Small intestine (tissue), 7 donors: Measurements from ENCODE around the gene IFT20. TPM values are rescaled to one million over a fixed set of nuclear protein-coding genes. Genes with fewer than 3 reads are reported as not detected.
"Not testable (repeated sequence)": the region's sequence is repeated elsewhere in the genome, so short reads cannot be mapped to it uniquely, and the experiment has no call there.

ENCODE experiments used
- DNase-seq, 2 donors: peaks; one replicate each; pipeline versions ENCODE4 v3.0.0 to v3.0.0-alpha.2; 2013
- FAIRE-seq: peaks from 2 replicates; lab custom pipeline; 2012; peaks lifted over from hg19 to GRCh38; lab: Jason Lieb, UNC
- H3K27ac ChIP-seq, 3 donors: one replicate each; pipeline ENCODE4 v1.5.1; 2013; ENCODE audit warnings: low read length in 2 of 3, mild to moderate bottlenecking in 2 of 3, control low read depth in 1 of 3, inconsistent platforms in 1 of 3, low read depth in 1 of 3, moderate library complexity in 1 of 3
- H3K27me3 ChIP-seq, 3 donors: one replicate each; pipeline ENCODE4 v1.6.1; 2013; ENCODE audit warnings: low read length in 3 of 3, inconsistent platforms in 1 of 3; ENCODE audit not compliant: control insufficient read depth in 3 of 3, insufficient read depth in 3 of 3
- H3K36me3 ChIP-seq, 3 donors: one replicate each; pipeline ENCODE4 v1.6.1; 2013; ENCODE audit warnings: low read length in 3 of 3, inconsistent platforms in 1 of 3, low read depth in 1 of 3, mild to moderate bottlenecking in 1 of 3, moderate library complexity in 1 of 3; ENCODE audit not compliant: control insufficient read depth in 3 of 3, insufficient read depth in 2 of 3
- H3K4me1 ChIP-seq, 3 donors: one replicate each; pipeline ENCODE4 v1.6.1; 2013; ENCODE audit warnings: low read length in 2 of 3, inconsistent platforms in 1 of 3, low read depth in 1 of 3, mild to moderate bottlenecking in 1 of 3, moderate library complexity in 1 of 3; ENCODE audit not compliant: control insufficient read depth in 3 of 3, insufficient read depth in 2 of 3
- H3K4me3 ChIP-seq, 3 donors: one replicate each; pipeline ENCODE4 v1.5.1; 2013; ENCODE audit warnings: low read length in 3 of 3, control low read depth in 1 of 3, inconsistent platforms in 1 of 3, low read depth in 1 of 3, mild to moderate bottlenecking in 1 of 3, moderate library complexity in 1 of 3
- H3K9me3 ChIP-seq, 2 donors: one replicate each; pipeline ENCODE4 v1.6.1; 2013; ENCODE audit warnings: low read depth in 1 of 2, low read length in 1 of 2; ENCODE audit not compliant: control insufficient read depth in 2 of 2, insufficient read depth in 1 of 2
- WGBS, 3 donors: extraction: QIAGEN DNeasy Blood & Tissue Kit; methylation state at CpG; one replicate each; pipeline ENCODE4 v1.1.7; 2013; 5-methylcytosine and 5-hydroxymethylcytosine counted together
- polyA plus RNA-seq, 4 donors: library from polyadenylated mRNA; stranded (reverse) in 3 of 4; unstranded in 1 of 4; fragments of 200-250 nt in 3 of 4; fragments of 120-200 nt in 1 of 4; gene quantifications; one replicate each; pipeline versions ENCODE4 v1.2.1 to v1.2.3, GENCODE V29; 2013
- donor health status: healthy with polysubstance abuse.
- donor health status: control.
- donor health status: control.
- donor health status: Bipolar disorder and iron deficiency.
- donor health status: healthy.

IFT20 gene
- polyA plus RNA-seq, 4 donors, result 39.3 to 135 (median 78.6) TPM

DNA sequence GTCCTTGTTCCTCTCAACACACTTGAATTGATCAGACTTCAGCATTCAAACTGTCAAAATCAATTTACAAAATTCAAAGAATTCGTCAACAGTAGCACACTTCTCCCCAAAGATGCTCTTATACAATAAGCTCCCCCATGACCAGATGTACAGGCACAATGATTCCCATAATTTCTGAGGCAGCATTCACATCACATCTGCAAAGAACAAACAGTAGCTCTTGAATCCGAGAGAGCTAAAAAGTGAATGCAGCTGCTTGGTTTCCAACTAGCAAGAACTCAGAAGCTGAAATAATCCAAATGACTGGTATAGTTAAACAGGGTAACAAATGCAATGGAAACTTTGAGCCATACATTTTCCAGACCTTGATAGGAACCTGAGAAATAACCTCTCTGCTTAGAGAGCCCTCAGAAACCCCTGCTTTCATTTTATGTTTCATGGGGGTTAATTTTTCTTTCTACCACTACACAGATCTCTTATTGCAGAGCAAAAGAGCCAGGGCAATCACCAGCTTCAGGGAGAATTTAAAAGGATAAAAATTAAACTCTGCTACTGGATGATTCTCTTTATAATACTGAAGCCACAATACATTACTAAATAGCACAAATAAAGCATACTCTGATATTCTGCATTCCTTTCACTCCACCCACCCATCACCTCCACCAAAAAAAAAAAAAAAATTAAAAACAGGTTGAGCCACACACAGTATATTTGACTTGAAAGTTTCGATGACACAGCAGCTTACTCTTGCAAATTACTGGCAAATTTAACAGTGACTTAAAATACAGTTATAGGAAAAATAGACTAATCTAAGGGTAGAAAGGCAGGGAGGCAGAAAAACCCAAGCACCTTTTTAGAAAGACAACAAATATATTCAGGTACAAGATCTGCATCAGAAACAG is 39.3 kb downstream of the IFT20 start:
- no peaks in the 10 kb centered on the region for H3K27me3 ChIP-seq
- H3K36me3 ChIP-seq, result no peaks in the 10 kb centered on the region
- no peaks in the 10 kb centered on the region for H3K4me1 ChIP-seq
- no peak overlapping the region for H3K4me3 ChIP-seq
- WGBS, 3 donors, result 65 to 77% (median 67%) methylated on average over 3 of the region's 3 CpGs
- FAIRE-seq, result no peak
- no peaks in the 10 kb centered on the region for H3K9me3 ChIP-seq
- DNase-seq, result no peak
- no peak overlapping the region for H3K27ac ChIP-seq

DNA sequence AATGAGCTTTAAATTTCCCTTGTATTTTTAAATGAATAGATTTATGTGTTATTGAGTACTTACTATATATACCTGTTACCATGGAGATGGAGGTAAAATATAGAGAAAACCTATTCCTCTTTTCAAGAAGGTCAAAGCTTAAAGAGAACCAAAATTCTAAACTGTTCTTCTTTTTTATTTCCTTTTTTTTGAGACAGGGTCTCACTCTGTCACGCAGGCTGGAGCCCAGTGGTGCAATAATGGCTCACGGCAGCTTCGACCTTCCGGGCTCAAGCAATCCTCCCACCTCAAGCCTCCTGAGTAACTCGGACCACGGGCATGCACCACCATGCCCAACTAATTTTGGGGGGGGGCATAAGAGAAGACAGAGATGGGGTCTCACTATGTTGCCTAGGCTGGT is 41.3 kb downstream of the IFT20 start:
- Histone ChIP-seq H3K4me1 (no peaks in the 10 kb centered on the region), H3K4me3 (no peak overlapping the region), H3K36me3 (no peaks in the 10 kb centered on the region), H3K27ac (no peak overlapping the region), H3K9me3 (no peaks in the 10 kb centered on the region), H3K27me3 (no peaks in the 10 kb centered on the region)
- FAIRE-seq, result no peak
- WGBS, 3 donors, result 83 to 96% (median 84%) methylated on average over 6 of the region's 6 CpGs
- no peak for DNase-seq

DNA sequence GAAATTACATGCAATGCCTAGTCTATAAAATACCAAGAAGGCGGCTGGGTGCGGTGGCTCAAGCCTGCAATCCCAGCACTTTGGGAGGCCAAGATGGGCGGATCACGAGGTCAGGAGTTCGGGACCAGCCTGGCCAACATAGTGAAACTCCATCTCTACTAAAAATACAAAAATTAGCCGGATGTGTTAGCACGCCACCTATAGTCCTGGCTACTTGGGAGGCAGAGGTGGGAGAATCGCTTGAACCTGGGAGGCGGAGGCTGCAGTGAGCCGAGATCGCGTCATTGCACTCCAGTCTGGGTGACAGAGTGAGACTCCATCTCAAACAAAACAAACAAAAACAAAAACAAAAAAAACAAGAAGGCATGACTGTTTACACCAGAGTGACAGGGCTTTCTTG is 42.4 kb downstream of the IFT20 start:
- FAIRE-seq, H3K4me3 ChIP-seq, H3K4me1 ChIP-seq, H3K9me3 ChIP-seq, H3K36me3 ChIP-seq, H3K27ac ChIP-seq, DNase-seq, H3K27me3 ChIP-seq: not testable (repeated sequence)
- WGBS, 3 donors, result 85 to 91% (median 85%) methylated on average over 12 of the region's 12 CpGs

DNA sequence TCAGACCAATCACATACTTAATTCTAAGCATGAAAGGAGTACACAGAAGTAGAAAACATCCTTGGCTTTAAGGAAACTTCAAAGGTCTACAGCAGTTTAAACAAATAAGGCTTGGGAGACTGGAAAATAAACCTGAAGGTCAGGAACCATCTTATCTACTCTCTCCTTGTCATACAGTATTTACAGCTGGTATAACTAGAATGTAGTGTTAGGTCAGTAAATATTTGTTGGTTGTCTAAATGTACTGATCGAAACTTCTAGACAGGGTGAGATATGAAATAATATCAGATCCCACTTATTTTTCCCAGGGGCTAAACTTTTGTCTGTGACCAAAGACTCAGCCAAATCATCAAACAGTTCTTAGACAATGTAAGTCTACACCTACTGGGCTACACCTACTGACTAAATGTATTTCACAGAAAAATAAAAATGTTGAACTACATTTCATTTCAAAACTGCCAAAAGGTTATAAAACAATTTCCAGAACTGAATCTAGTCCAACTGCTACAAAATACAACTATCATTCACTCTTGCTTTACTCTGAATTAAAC is 43.4 kb downstream of the IFT20 start:
- H3K4me3 ChIP-seq, result no peak overlapping the region
- no peaks in the 10 kb centered on the region for H3K9me3 ChIP-seq
- no peaks in the 10 kb centered on the region for H3K4me1 ChIP-seq
- no peaks in the 10 kb centered on the region for H3K36me3 ChIP-seq
- DNase-seq (no peak), FAIRE-seq (no peak)
- H3K27me3 ChIP-seq, result no peaks in the 10 kb centered on the region
- 22 to 61% (median 33%) methylated on average over 1 of the region's 1 CpG for WGBS, 3 donors
- no peak overlapping the region for H3K27ac ChIP-seq

DNA sequence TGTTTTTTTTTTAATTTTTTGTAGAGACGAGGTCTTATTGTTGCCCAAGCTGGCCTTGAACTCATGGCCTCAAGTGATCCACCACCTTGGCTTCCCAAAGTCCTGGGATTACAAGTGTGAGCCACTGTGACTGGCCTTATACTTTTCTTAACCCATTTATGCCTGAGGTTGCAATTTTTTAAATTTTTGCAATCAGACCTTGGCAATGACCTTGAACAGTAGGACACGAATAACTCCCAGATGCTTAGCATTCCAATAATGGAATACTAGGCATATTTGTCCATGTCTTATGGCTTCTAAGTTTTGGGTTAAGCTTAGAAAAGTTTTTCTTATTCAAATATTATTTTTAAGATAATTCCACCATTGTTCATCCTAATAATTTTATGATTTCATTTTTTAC is 44.6 kb downstream of the IFT20 start:
- H3K9me3 ChIP-seq, result no peaks in the 10 kb centered on the region
- no peaks in the 10 kb centered on the region for H3K4me1 ChIP-seq
- H3K27me3 ChIP-seq, result no peaks in the 10 kb centered on the region
- DNase-seq, result no peak
- no peak overlapping the region for H3K27ac ChIP-seq
- FAIRE-seq, result no peak
- WGBS, 3 donors, result 57 to 71% (median 69%) methylated on average over 2 of the region's 2 CpGs
- no peak overlapping the region for H3K4me3 ChIP-seq
- H3K36me3 ChIP-seq, result no peaks in the 10 kb centered on the region

DNA sequence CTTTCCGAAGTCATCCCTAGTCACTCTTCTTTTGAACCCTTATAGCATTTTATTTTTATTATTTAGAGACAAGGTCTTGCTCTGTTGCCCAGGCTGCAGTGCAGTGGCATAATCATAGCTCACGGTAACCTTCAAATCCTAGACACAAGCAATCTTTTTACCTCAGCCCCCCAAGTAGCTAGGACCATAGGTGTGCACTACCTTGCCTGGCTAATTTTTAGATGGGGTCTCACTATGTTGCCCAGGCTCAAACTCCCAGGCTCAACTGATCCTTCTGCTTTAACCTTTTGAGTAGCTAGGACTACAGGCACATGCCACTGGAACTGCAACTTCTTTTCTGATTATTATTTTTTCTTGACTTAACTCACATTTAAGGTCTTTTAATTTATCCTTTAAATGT is 49.3 kb downstream of the IFT20 start:
- Histone ChIP-seq H3K27me3 (no peaks in the 10 kb centered on the region), H3K27ac (no peak overlapping the region), H3K4me1 (no peaks in the 10 kb centered on the region), H3K36me3 (no peaks in the 10 kb centered on the region), H3K9me3 (no peaks in the 10 kb centered on the region), H3K4me3 (no peak overlapping the region)
- DNase-seq (no peak), FAIRE-seq (no peak)
- 48 to 77% (median 64%) methylated on average over 2 of the region's 2 CpGs for WGBS, 3 donors

DNA sequence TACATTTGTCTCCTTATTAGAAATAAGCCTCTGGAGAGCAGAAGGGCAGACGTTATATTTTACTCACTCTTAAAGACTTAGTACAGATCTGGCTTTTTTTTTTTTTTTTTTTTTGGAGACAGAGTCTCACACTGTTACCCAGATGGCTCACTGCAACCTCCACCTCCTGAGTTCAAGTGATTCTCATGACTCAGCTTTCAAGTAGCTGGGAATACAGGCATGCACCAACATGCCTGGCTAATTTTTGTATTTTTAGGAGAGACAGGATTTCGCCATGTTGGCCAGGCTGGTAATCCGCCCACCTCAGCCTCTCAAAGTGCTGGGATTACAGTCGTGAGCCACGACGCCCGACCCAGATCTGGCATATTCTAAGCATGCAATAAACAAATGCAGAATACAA is 52.7 kb downstream of the IFT20 start:
- 77 to 81% (median 81%) methylated on average over 7 of the region's 7 CpGs for WGBS, 3 donors
- FAIRE-seq (no peak), DNase-seq (no peak)
- Histone ChIP-seq H3K27me3 (no peaks in the 10 kb centered on the region), H3K27ac (no peak overlapping the region), H3K9me3 (no peaks in the 10 kb centered on the region), H3K36me3 (no peaks in the 10 kb centered on the region), H3K4me3 (no peak overlapping the region), H3K4me1 (no peaks in the 10 kb centered on the region)

DNA sequence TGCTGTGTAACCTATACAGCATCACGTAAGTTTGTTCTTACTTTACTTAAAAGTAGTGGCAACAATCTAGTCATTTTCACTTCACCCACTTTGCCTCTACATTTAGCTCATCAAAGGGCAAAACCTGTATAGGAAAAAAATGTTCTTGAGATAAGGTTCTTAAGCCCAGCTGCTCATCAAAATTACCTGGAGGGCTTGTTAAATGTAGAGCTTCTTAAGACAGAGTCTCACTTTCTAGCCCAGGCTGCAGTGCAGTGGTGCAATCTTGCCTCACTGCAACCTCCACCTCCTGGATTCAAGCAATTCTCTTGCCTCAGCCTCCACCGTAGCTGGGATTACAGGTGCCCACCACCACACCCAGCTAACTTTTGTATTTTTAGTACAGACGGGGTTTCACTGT is 54.4 kb downstream of the IFT20 start:
- DNase-seq (no peak), FAIRE-seq (no peak)
- no peaks in the 10 kb centered on the region for H3K27me3 ChIP-seq
- no peak overlapping the region for H3K27ac ChIP-seq
- H3K4me3 ChIP-seq, result no peak overlapping the region
- H3K9me3 ChIP-seq, result no peaks in the 10 kb centered on the region
- 83 to 86% (median 83%) methylated on average over 3 of the region's 3 CpGs for WGBS, 3 donors
- no peaks in the 10 kb centered on the region for H3K36me3 ChIP-seq
- H3K4me1 ChIP-seq, result no peaks in the 10 kb centered on the region
